HepG2 (cell line): Measurements from ENCODE around the gene COA1. TPM values are rescaled to one million over a fixed set of nuclear protein-coding genes. Genes with fewer than 3 reads are reported as not detected.

Experiments used
- ATAC-seq: fragments of 200-7000 bp; cut with Tn5 transposase; 3 replicates; pipeline ENCODE4 v1.9.1; 2020; ENCODE audit warnings: mild to moderate bottlenecking, moderate library complexity
- BruUV-seq: library from RNA; stranded (reverse); fragments of 400-500 nt; replicated peaks from 2 replicates; lab custom pipeline; 2021; lab: Mats Ljungman, UMichigan
- CTCF ChIA-PET: fragments of 300-600 bp; formaldehyde crosslinking; extraction: SDS; loops from one replicate; lab custom pipeline; 2021; ENCODE audit warnings: low total read pairs, inconsistent platforms, low intra/inter-chr PET ratio; lab: Yijun Ruan, JAX
- POLR2A ChIA-PET: fragments of 350-600 bp; sonication (Branson Sonifier 250); formaldehyde crosslinking; loops from one replicate; lab custom pipeline; 2020; ENCODE audit warnings: antibody characterized with exemption, inconsistent platforms; lab: Yijun Ruan, JAX
- DNase-seq: peaks from one replicate; pipeline ENCODE4 v3.0.0-alpha.2; 2015; ENCODE audit warnings: low spot score
- FAIRE-seq: peaks from 3 replicates; lab custom pipeline; 2011; peaks lifted over from hg19 to GRCh38; lab: Jason Lieb, UNC
- H2AFZ ChIP-seq: one replicate; pipeline ENCODE4 v1.6.1; 2011; ENCODE audit warnings: low read length, inconsistent platforms
- H3K27ac ChIP-seq: fragments of 300-600 bp; 3 replicates; pipeline ENCODE4 v1.8.0; 2011; ENCODE audit warnings: mixed run types, mild to moderate bottlenecking, mixed read lengths, low read length, inconsistent platforms; ENCODE audit not compliant: insufficient read depth; ENCODE audit errors: extremely low read length
- H3K27me3 ChIP-seq, 2 experiments: fragments of 200-600 bp in 1 of 2; 2 replicates in 1 of 2; 3 replicates in 1 of 2; pipeline versions ENCODE4 v1.6.0 to v1.8.0; 2011; ENCODE audit warnings: low read length in 2 of 2, mild to moderate bottlenecking in 2 of 2, moderate library complexity in 2 of 2, inconsistent platforms in 1 of 2; ENCODE audit not compliant: insufficient read depth in 2 of 2, control insufficient read depth in 1 of 2
- H3K36me3 ChIP-seq, 2 experiments: fragments of 200-600 bp in 1 of 2; replicated peaks in 1 of 2; 2 replicates in 1 of 2; 3 replicates in 1 of 2; pipeline versions ENCODE4 v1.5.1 to v1.8.0; 2011; ENCODE audit warnings: low read length in 2 of 2, inconsistent platforms in 1 of 2; ENCODE audit not compliant: insufficient read depth in 2 of 2, control insufficient read depth in 1 of 2
- H3K4me1 ChIP-seq: 2 replicates; pipeline ENCODE4 v1.5.1; 2012; ENCODE audit warnings: low read length, inconsistent platforms; ENCODE audit not compliant: insufficient read depth
- H3K4me2 ChIP-seq: 2 replicates; pipeline ENCODE4 v1.6.0; 2011; ENCODE audit warnings: low read depth, low read length, inconsistent platforms
- H3K4me3 ChIP-seq, 3 experiments: fragments of 200-600 bp in 1 of 3; sonication (generic), shearing (Covaris generic) in 1 of 3; replicated peaks in 1 of 3; 2 replicates each; pipeline ENCODE4 v1.5.1; 2011 to 2016; ENCODE audit warnings: low read length in 3 of 3, inconsistent platforms in 2 of 3, low read depth in 2 of 3, mild to moderate bottlenecking in 2 of 3, control low read depth in 1 of 3, mixed read lengths in 1 of 3; ENCODE audit not compliant: insufficient read depth in 1 of 3
- H3K79me2 ChIP-seq: one replicate; pipeline ENCODE4 v1.6.1; 2011; ENCODE audit warnings: low read length, inconsistent platforms; ENCODE audit not compliant: insufficient read depth
- H3K9ac ChIP-seq: 2 replicates; pipeline ENCODE4 v1.6.0; 2011; ENCODE audit warnings: mild to moderate bottlenecking, low read depth, low read length, inconsistent platforms; ENCODE audit not compliant: insufficient read depth
- H3K9me3 ChIP-seq: 2 replicates; pipeline ENCODE4 v1.5.1; 2012; ENCODE audit warnings: mild to moderate bottlenecking, low read length
- H4K20me1 ChIP-seq: 2 replicates; pipeline ENCODE4 v1.6.0; 2011; ENCODE audit warnings: inconsistent platforms, mild to moderate bottlenecking, low read length, moderate library complexity; ENCODE audit not compliant: insufficient read depth
- FOXO4 ChIP-seq: sonication (generic); formaldehyde crosslinking; conservative IDR thresholded peaks from 2 replicates; pipeline ENCODE4 v1.8.1; 2023; ENCODE audit warnings: missing genetic modification reagents
- KMT2B ChIP-seq: IDR thresholded peaks from 2 replicates; pipeline ENCODE4 v1.6.1; 2016; ENCODE audit warnings: missing genetic modification reagents, missing compliant biosample characterization
- MAFF ChIP-seq: IDR thresholded peaks from 2 replicates; pipeline ENCODE4 v1.6.1; 2011; ENCODE audit warnings: low read depth, low read length, improper control_type of control experiment
- MAFK ChIP-seq, 2 experiments: IDR thresholded peaks in 1 of 2; conservative IDR thresholded peaks in 1 of 2; 2 replicates each; pipeline ENCODE4 v1.6.1; 2011; ENCODE audit warnings: improper control_type of control experiment in 2 of 2, low read length in 2 of 2
- MLLT10 ChIP-seq: sonication (generic); formaldehyde crosslinking; IDR thresholded peaks from 2 replicates; pipeline ENCODE4 v1.4.0; 2020; ENCODE audit warnings: missing genetic modification reagents
- MNT ChIP-seq: fragments of 450-650 bp; IDR thresholded peaks from 2 replicates; pipeline ENCODE4 v1.6.1; 2016
- STAG1 ChIP-seq: sonication (generic); formaldehyde crosslinking; IDR thresholded peaks from 2 replicates; pipeline ENCODE4 v1.4.0; 2020; ENCODE audit warnings: missing genetic modification reagents
- WGBS: methylation state at CpG from one replicate; pipeline ENCODE4 v1.1.6; 2017; ENCODE audit warnings: low lambda C conversion rate; 5-methylcytosine and 5-hydroxymethylcytosine counted together
- in situ Hi-C: cut with HindIII; loops from 2 replicates; pipeline ENCODE4 v1.10.0; 2017; ENCODE audit warnings: low pct_unique_long_range_greater_than_20kb; ENCODE audit not compliant: extremely low pct_ligation_motif_present
- intact Hi-C: fragments of 100-400 bp; cut with micrococcal nuclease; formaldehyde crosslinking; loops from one replicate; pipeline ENCODE4 v1.10.0; 2022; ENCODE audit not compliant: unreplicated experiment
- polyA plus RNA-seq, 8 experiments: library from polyadenylated mRNA; depleted of rRNA in 3 of 8; stranded (reverse) in 7 of 8; unstranded in 1 of 8; fragments of >200 nt; fragmentation: Illumina TruSeq in 4 of 8; extraction: Trizol in 4 of 8; gene quantifications; 2 replicates each; pipeline versions ENCODE4 v1.2.1 to v1.2.3, GENCODE V29; 2011 to 2016; ENCODE audit warnings: low read depth in 4 of 8, missing spikeins in 1 of 8, mixed read lengths in 1 of 8; ENCODE audit not compliant: insufficient read depth in 1 of 8
- total RNA-seq, 5 experiments: library from RNA; depleted of rRNA; stranded (reverse); fragments of >200 nt; fragmentation: Illumina TruSeq; extraction: Trizol; gene quantifications; 2 replicates each; pipeline ENCODE4 v1.2.3, GENCODE V29; 2016; ENCODE audit warnings: low read depth in 1 of 5

Gene COA1
- total and polyA plus RNA-seq, 2 of the 13 experiments (the other 11 are each of a cell fraction or from before 2014, with no cell fraction given) = 33.2 to 65.7 TPM

GRCh38 chr7:43671521-43671920, 57.8 kb downstream of the COA1 start:
- FAIRE-seq = no peak
- in situ Hi-C loops = no loop called here
- Histone ChIP-seq H3K4me3 (no peak overlapping the region), H3K9ac (no peak overlapping the region), H4K20me1 (no peaks in the 10 kb centered on the region), H3K36me3 (no peaks in the 10 kb centered on the region), H2AFZ (no peak overlapping the region), H3K27ac (no peak overlapping the region), H3K79me2 (peaks cover 86% of the 10 kb centered on the region), H3K27me3 (no peaks in the 10 kb centered on the region), H3K9me3 (no peaks in the 10 kb centered on the region), H3K4me1 (peaks cover 40% of the 10 kb centered on the region), H3K4me2 (no peak overlapping the region)
- ChIA-PET POLR2A (interaction anchor here (0.6 kb wide), 1 partner anchor 184 kb away, joined by 3 read pairs; no protein-coding TSS in a partner anchor), CTCF (no interaction called here)
- no TSS peak for BruUV-seq
- no peak for DNase-seq
- TF ChIP-seq MNT (peak; percentile 73), FOXO4 (CRISPR knock-in tag) (0 out of 2 replicates have a peak, but pooled peaks have one; percentile 20), MLLT10 (CRISPR knock-in tag) (no peak)
- intact Hi-C loops = no loop called here
- WGBS = 95% methylated on average over 4 of the region's 4 CpGs
- no peak for ATAC-seq

- no TSS peak for BruUV-seq
- DNase-seq = no peak
Measured at GRCh38 chr7:43669286-43670081, 59.8 kb downstream of the COA1 start.

More at GRCh38 chr7:43669286-43670081, 59.8 kb downstream of the COA1 start:
- H3K4me2 ChIP-seq = no peak overlapping the region
- no peak overlapping the region for H3K9ac ChIP-seq
- no peaks in the 10 kb centered on the region for H3K9me3 ChIP-seq
- H2AFZ ChIP-seq = no peak overlapping the region
- no peak for ATAC-seq
- peaks cover 90% of the 10 kb centered on the region for H3K79me2 ChIP-seq
- peak; percentile 80 for TF ChIP-seq MAFF
- TF ChIP-seq STAG1 (CRISPR knock-in tag) = no peak
- peak; percentile 71 to 81 for TF ChIP-seq MAFK (conservative IDR thresholded peaks at IDR 0.05 in 1 of 2, IDR thresholded peaks at IDR 0.05 in 1 of 2; ENCODE audit: low read length in 2 of 2)
- no peak for TF ChIP-seq KMT2B (CRISPR knock-in tag)
- H4K20me1 ChIP-seq = no peaks in the 10 kb centered on the region
- no peak overlapping the region for H3K4me3 ChIP-seq
- H3K27ac ChIP-seq = no peak overlapping the region
- H3K4me1 ChIP-seq = peaks cover 47% of the 10 kb centered on the region
- intact Hi-C loops (no loop called here), in situ Hi-C loops (no loop called here)
- H3K36me3 ChIP-seq = no peaks in the 10 kb centered on the region
- FAIRE-seq = no peak
- POLR2A ChIA-PET = no interaction called here
- CTCF ChIA-PET = no interaction called here
- no peaks in the 10 kb centered on the region for H3K27me3 ChIP-seq
- 98% methylated on average over 15 of the region's 15 CpGs for WGBS
